ENCODE data around the gene MAML2.
A peak's percentile ranks its signal among the peaks of the same experiment; 100 is the strongest.

MAML2 gene

DNA sequence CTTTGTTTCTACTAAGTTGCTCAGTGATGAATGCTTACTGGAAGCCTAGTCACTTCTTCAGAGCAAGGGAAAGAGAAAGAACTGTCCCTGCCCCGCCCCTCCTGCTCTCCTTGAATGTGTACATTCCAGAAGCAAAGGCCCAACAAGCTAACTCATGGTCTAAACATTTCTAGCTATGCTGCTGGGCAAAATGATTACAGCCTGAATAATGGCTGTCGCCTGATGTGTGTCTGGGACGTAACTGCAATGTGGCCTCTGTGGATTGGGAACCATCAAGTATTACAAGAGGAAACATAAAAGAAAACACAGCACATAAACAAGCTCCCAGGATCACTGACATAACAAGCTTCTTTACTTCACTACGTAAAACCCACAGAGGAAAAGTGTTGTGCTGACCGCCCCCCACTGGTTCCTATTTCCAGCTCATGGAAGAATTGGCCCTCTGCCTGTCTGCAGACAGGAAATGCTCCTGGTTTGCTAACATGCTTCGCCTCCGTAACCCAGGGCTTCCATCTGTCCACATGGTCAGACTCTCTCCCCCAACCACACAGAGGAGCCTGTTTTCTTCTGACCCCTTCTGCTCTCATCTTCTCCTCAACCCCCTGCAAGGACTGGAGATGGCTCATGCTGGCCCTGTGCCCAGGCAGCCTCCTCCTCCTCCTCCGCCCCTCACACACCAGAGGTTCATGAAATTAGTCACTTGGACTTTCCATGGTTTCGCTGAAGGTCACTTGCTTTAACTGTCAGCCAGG is 187.2 kb downstream of the MAML2 start:
- peak; percentile 91 for DNase-seq (ENCODE audit: low read depth)

DNA sequence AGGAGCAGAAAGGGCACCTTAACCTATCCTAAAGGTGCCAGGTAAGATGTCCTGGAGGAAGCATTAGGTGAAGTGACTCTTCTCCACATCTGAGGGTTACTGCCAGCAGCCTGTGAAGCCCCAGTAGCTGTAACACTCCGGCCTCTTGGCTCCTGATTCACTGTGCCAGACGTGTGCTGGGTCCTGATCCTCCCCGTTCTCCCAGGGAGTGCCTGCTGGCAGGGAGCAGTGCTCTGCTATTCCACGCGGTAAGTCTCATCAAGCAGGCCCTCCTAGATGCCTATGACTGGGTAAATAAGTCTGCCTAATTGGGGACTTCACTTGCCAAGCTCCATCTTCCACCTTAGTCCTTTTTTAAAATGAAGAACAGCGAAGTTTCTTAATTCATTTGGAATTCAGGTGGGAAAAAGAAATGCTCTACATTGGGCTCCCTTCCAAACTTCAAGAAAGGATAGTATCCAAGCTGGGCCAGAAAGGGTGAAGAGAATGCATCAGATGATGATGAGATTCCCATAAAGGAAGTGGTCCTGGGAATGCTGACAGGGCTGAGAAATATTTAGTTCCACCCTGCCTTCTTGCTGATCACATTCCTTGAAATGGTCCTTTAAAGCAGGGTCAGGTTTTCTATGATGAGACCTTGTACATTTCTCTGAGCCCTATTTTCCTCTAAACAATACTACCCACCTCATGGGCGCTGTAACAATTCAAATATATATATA is 188.0 kb downstream of the MAML2 start:
- peak; percentile 38 for DNase-seq (ENCODE audit: low read depth)

GRCh38 chr11:96152623-96153022 is 190.4 kb downstream of the MAML2 start:
- DNase-seq (ENCODE audit: low read depth), result no peak

DNA sequence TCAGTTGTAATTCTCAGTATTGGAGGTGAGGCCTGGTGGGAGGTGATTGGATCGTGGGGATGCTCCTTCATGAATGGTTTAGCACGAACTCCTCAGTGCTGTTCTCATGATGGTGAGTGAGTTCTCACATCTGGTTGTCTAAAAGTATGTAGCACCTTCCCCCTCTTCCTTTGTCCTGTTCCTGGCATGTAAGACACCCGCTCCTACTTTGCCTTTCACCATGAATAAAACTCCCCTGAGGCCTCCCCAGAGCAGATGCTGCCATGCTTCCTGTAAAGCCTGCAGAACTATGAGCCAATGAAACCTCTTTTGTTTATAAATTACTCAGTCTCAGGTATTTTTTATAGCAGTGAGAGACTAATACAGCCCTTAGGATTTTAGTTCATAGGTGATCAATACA is 191.5 kb downstream of the MAML2 start:
- DNase-seq (ENCODE audit: low read depth), result no peak

GRCh38 chr11:96150609-96151008 is 192.4 kb downstream of the MAML2 start:
- no peak for DNase-seq (ENCODE audit: low read depth)

GRCh38 chr11:96149743-96150555 is 193.0 kb downstream of the MAML2 start:
- DNase-seq (ENCODE audit: low read depth), result peak; percentile 36

- DNase-seq (ENCODE audit: low read depth), result no peak
Observed at GRCh38 chr11:96147906-96148486, 195.0 kb downstream of the MAML2 start.

- DNase-seq (ENCODE audit: low read depth), result no peak
Observed at GRCh38 chr11:96147186-96147585, 195.8 kb downstream of the MAML2 start.

DNA sequence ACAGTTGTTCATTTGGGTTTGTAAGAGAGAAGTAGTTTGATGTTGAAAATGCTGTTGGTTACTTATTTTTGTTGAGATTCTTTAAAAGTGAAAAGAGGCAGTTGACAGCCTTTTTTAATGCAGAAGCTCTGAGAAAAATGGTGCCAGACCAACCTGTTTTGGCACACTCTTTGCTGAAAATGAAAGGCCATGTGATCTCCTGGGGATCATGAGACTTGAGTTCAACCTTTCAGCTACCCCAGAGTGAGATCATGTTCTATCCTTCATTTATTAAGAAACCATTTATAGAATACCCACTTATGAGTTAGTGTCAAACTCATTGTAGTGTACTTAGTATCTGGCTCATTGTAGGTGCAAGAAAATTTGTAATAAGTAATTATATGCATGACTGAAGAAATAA is 196.2 kb downstream of the MAML2 start:
- no peak for DNase-seq (ENCODE audit: low read depth)

DNA sequence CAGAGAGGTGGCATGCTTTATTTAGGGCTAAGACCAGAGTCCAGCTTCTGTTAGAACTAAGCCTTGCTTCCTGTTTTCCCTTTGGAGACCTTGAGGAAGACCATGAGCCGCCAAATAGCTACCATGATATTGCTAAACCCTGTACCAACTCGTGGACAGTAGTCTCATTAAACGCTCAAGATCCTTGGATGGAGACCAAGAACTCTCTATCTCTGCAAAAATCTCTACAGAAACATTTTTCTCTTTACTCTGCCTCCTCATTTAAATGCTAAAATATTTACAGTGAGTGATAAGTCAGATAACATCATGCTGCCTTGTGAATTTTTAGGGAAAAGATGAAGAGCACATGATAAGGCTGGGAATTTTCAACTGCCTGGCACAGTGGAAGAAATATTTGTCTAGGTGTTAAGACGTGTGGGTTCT is 197.8 kb downstream of the MAML2 start:
- no peak for DNase-seq (ENCODE audit: low read depth)

DNA sequence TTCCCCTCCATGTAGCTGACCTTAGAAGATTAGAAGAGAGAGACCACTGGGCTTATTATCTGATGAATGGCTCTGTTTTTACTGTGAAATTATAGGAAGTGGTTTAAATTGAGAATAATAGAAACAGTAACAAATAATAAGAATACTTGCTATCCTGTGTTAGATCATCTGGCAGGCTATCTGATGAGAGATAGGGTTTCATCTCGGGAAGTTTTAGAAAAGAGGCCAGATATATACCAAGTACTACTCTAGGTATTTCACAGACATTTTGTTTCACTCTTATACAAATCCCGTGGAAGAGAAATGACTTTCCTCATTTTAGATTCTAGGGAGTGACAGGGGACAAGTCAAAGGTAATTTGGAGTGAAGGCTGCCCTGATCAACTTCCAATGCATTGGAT is 198.4 kb downstream of the MAML2 start:
- DNase-seq (ENCODE audit: low read depth), result no peak

DNA sequence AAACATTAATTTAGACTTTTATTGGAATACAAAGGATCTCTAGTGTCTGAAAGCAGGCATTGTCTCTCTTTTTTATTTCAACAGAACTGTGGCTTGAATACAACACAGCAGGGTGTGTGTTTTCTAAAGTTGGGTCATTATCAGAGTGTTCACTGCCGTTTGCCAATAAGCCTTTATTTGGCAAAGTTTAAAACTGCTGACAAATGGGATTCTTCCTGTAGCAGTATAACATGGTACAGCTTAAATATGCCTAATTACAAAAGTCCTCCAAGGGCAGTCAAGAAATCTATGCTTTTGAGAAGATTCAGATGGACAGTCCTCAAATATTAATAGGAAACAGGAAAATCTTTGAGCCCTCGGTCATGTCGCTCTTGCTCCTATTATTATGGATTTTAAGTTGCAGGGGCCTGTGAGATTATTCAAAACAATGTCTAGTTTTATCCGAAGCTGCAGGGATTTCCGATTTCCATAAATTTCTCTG is 199.9 kb downstream of the MAML2 start:
- peak; percentile 63 for DNase-seq (ENCODE audit: low read depth)

GRCh38 chr11:96141626-96142025 is 201.4 kb downstream of the MAML2 start:
- DNase-seq (ENCODE audit: low read depth), result no peak

- no peak for DNase-seq (ENCODE audit: low read depth)
Observed at GRCh38 chr11:96139691-96140090, 203.3 kb downstream of the MAML2 start.

GRCh38 chr11:96137373-96137772 is 205.6 kb downstream of the MAML2 start:
- no peak for DNase-seq (ENCODE audit: low read depth)

- DNase-seq (ENCODE audit: low read depth), result peak; percentile 29
Observed at GRCh38 chr11:96136613-96137298, 206.2 kb downstream of the MAML2 start.

GRCh38 chr11:96134602-96135001 is 208.4 kb downstream of the MAML2 start:
- DNase-seq (ENCODE audit: low read depth), result peak; percentile 41

GRCh38 chr11:96132437-96132836 is 210.6 kb downstream of the MAML2 start:
- no peak for DNase-seq (ENCODE audit: low read depth)

DNA sequence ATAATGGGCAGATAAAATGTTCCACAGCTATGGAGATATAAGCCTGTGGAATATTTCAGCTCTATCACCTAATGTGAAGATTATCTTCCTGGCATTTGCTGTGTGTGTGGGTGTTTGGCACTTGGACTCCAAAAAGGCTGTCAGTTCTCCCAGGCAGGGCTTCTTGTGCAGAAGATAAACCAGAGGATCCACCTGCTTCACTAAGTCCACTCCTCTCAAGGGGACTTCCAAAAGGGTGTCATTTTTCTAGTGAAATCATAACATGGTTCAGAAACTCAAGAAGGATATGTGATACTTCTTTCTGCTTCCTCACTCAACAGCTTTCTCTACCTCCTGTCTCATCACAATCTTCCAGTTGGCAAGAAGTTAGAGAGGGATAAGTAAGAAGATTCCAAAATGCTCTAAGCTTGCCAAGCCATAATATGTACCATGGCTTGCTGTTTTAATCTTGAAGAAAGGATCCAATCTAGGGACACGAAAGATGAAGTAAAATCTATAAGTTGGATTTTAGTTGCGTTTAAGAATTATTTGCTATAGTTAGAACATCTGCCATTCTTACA is 212.9 kb downstream of the MAML2 start:
- peak; percentile 49 for DNase-seq (ENCODE audit: low read depth)

GRCh38 chr11:96127596-96127959 is 215.4 kb downstream of the MAML2 start:
- DNase-seq (ENCODE audit: low read depth), result no peak

DNA sequence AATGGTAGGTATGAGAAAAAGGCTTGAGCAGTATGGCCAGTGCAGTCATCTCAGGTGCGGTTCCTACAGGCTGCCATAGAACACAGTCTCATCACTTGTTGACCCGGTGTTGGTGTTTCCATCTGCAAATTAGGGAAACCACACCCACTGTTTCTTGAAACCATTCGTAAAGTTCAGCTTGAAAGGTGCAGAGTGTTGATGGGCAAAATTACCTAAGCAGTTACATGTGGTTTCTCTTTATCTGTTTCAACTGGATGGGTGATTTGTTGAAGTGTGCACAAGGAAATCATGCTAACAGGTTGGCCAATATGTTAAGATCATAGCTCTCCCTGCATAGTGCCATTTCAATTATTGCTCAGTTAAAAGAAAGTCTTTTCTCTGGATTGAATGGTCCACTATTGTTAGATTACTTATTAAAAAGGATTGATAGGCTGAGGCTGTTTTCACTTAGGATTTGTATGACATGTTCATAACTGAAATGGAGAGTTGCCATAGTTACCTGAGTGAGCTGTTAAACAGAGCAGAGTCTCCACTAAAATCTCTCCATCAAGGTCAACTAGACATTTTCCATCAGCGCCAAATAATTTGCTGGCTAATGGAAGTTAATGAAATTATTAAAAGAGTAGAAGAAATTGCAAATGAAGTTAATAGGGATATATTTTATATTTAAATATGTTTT is 215.9 kb downstream of the MAML2 start:
- DNase-seq (ENCODE audit: low read depth), result no peak
